K562 (cell line): ENCODE measurements around the gene SZT2. TPM values are rescaled to one million over a fixed set of nuclear protein-coding genes. Genes with fewer than 3 reads are reported as not detected.
A peak's percentile ranks its signal among the peaks of the same experiment; 100 is the strongest.

Source experiments
- ATAC-seq: fragments of 200-7000 bp; cut with Tn5 transposase; 3 replicates; pipeline ENCODE4 v1.9.1; 2020; ENCODE audit warnings: moderate library complexity
- BruUV-seq: library from RNA; stranded (reverse); fragments of 400-500 nt; replicated peaks from 2 replicates; lab custom pipeline; 2021; lab: Mats Ljungman, UMichigan
- CTCF ChIA-PET: fragments of 300-600 bp; formaldehyde crosslinking; extraction: SDS; loops from one replicate; lab custom pipeline; 2021; ENCODE audit warnings: low intra/inter-chr PET ratio; lab: Yijun Ruan, JAX
- POLR2A ChIA-PET: fragments of 300-600, 350-650 bp; sonication (Branson Sonifier 250); formaldehyde crosslinking; extraction: SDS; loops from one replicate; lab custom pipeline; 2021; ENCODE audit warnings: antibody characterized with exemption, inconsistent platforms; lab: Yijun Ruan, JAX
- DNase-seq, 4 experiments: peaks; one replicate each; pipeline versions ENCODE4 v3.0.0 to v3.0.0-alpha.2; 2011 to 2018; ENCODE audit warnings: low spot score in 3 of 4, mixed read lengths in 3 of 4; ENCODE audit errors: extremely low read depth in 1 of 4
- FAIRE-seq: peaks from 2 replicates; lab custom pipeline; 2011; peaks lifted over from hg19 to GRCh38; lab: Jason Lieb, UNC
- H2AFZ ChIP-seq: 2 replicates; pipeline ENCODE4 v1.6.0; 2011; ENCODE audit warnings: low read depth, low read length, control low read depth, inconsistent platforms
- H3K27ac ChIP-seq: fragments of 200-600 bp; 3 replicates; pipeline ENCODE4 v1.8.0; 2011; ENCODE audit warnings: low read depth, mild to moderate bottlenecking, control low read depth, inconsistent platforms, low read length, moderate library complexity, mixed read lengths; ENCODE audit errors: extremely low read depth
- H3K27me3 ChIP-seq, 2 experiments: fragments of 300-600 bp in 1 of 2; 2 replicates in 1 of 2; 3 replicates in 1 of 2; pipeline versions ENCODE4 v1.6.0 to v1.8.0; 2011; ENCODE audit warnings: inconsistent platforms in 2 of 2, low read length in 2 of 2, mild to moderate bottlenecking in 1 of 2, mixed read lengths in 1 of 2, moderate library complexity in 1 of 2; ENCODE audit not compliant: control insufficient read depth in 2 of 2, insufficient read depth in 2 of 2
- H3K36me3 ChIP-seq: fragments of 300-600 bp; 3 replicates; pipeline ENCODE4 v1.8.0; 2011; ENCODE audit warnings: mild to moderate bottlenecking, low read length, inconsistent platforms; ENCODE audit not compliant: control insufficient read depth, insufficient read depth
- H3K4me1 ChIP-seq, 2 experiments: fragments of 200-600 bp in 1 of 2; replicated peaks in 1 of 2; 2 replicates in 1 of 2; 3 replicates in 1 of 2; pipeline versions ENCODE4 v1.5.1 to v1.8.0; 2011; ENCODE audit warnings: inconsistent platforms in 2 of 2, low read length in 2 of 2, mild to moderate bottlenecking in 1 of 2, mixed read lengths in 1 of 2, moderate library complexity in 1 of 2; ENCODE audit not compliant: control insufficient read depth in 2 of 2, insufficient read depth in 2 of 2
- H3K4me2 ChIP-seq: 2 replicates; pipeline ENCODE4 v1.6.1; 2011; ENCODE audit warnings: low read length, control low read depth, inconsistent platforms, mixed read lengths; ENCODE audit not compliant: insufficient read depth
- H3K4me3 ChIP-seq: fragments of 200-600 bp; sonication (generic), shearing (Covaris generic); 2 replicates; pipeline ENCODE4 v1.5.1; 2016; ENCODE audit warnings: control low read depth, inconsistent platforms
- H3K79me2 ChIP-seq: fragments of 200-600 bp; 3 replicates; pipeline ENCODE4 v1.8.0; 2011; ENCODE audit warnings: low read length, inconsistent platforms; ENCODE audit not compliant: control insufficient read depth, insufficient read depth
- H3K9ac ChIP-seq, 2 experiments: 2 replicates each; pipeline versions ENCODE4 v1.6.0 to v1.6.1; 2011; ENCODE audit warnings: low read depth in 2 of 2, low read length in 2 of 2, control low read depth in 1 of 2, inconsistent platforms in 1 of 2, mild to moderate bottlenecking in 1 of 2, mixed read lengths in 1 of 2; ENCODE audit not compliant: insufficient read depth in 1 of 2
- H3K9me1 ChIP-seq: one replicate; pipeline ENCODE4 v1.6.0; 2011; ENCODE audit warnings: inconsistent platforms, mild to moderate bottlenecking, low read length, moderate library complexity; ENCODE audit not compliant: control insufficient read depth, insufficient read depth
- H3K9me3 ChIP-seq: replicated peaks from 2 replicates; pipeline ENCODE4 v1.5.1; 2011; ENCODE audit warnings: low read depth, low read length, inconsistent platforms; ENCODE audit not compliant: control insufficient read depth, insufficient read depth
- H4K20me1 ChIP-seq: replicated peaks from 2 replicates; pipeline ENCODE4 v1.6.1; 2011; ENCODE audit warnings: low read length, inconsistent platforms, mixed read lengths; ENCODE audit not compliant: control insufficient read depth, insufficient read depth
- CCAR2 ChIP-seq: fragments of 200-400 bp; formaldehyde crosslinking; IDR thresholded peaks from 2 replicates; pipeline ENCODE4 v1.6.1; 2017; ENCODE audit warnings: mild to moderate bottlenecking, low read depth, low read length
- FOSL1 ChIP-seq: fragments of 200-800 bp; sonication (Bioruptor generic); conservative IDR thresholded peaks from 2 replicates; pipeline ENCODE4 v1.6.1; 2016; ENCODE audit warnings: missing genetic modification characterization, missing compliant biosample characterization
- FOXM1 ChIP-seq, 2 experiments: fragments of 450-650 bp in 1 of 2; sonication (generic) in 1 of 2; formaldehyde crosslinking in 1 of 2; IDR thresholded peaks; 2 replicates each; pipeline versions ENCODE4 v1.6.1 to v1.9.0; 2017 to 2022; ENCODE audit warnings: low read depth in 2 of 2, mild to moderate bottlenecking in 2 of 2, missing genetic modification reagents in 1 of 2, moderate library complexity in 1 of 2
- HNRNPUL1 ChIP-seq: fragments of 200-400 bp; formaldehyde crosslinking; IDR thresholded peaks from 2 replicates; pipeline ENCODE4 v1.6.1; 2017; ENCODE audit warnings: low read length
- NONO ChIP-seq, 2 experiments: fragments of 200-400 bp in 1 of 2; fragments of 450-650 bp in 1 of 2; formaldehyde crosslinking in 1 of 2; IDR thresholded peaks; 2 replicates each; pipeline ENCODE4 v1.6.1; 2017; ENCODE audit warnings: low read depth in 2 of 2, mild to moderate bottlenecking in 2 of 2, moderate library complexity in 2 of 2, low read length in 1 of 2
- PRPF4 ChIP-seq: fragments of 200-400 bp; formaldehyde crosslinking; IDR thresholded peaks from one replicate; pipeline ENCODE4 v1.6.1; 2017; ENCODE audit warnings: low read length, low read depth, mild to moderate bottlenecking; ENCODE audit not compliant: insufficient read depth, poor library complexity, severe bottlenecking
- TAF15 ChIP-seq: fragments of 200-400 bp; formaldehyde crosslinking; IDR thresholded peaks from 2 replicates; pipeline ENCODE4 v1.6.1; 2017; ENCODE audit warnings: mild to moderate bottlenecking, low read depth, low read length, moderate library complexity
- TEAD4 ChIP-seq, 2 experiments: sonication (generic) in 1 of 2; formaldehyde crosslinking in 1 of 2; IDR thresholded peaks; 2 replicates each; pipeline versions ENCODE4 v1.6.1 to v1.8.0; 2012 to 2022; ENCODE audit warnings: borderline replicate concordance in 1 of 2, inconsistent platforms in 1 of 2, low read length in 1 of 2, mild to moderate bottlenecking in 1 of 2, missing genetic modification reagents in 1 of 2
- whole genome bisulfite sequencing: fragments of 100-300 bp; shearing (Covaris generic); methylation state at CpG from one replicate; pipeline ENCODE4 v1.1.6; 2016; ENCODE audit warnings: low coverage, mixed read lengths; ENCODE audit not compliant: insufficient coverage; ENCODE audit errors: missing lambda C conversion rate; 5-methylcytosine and 5-hydroxymethylcytosine counted together
- in situ Hi-C: fragments of 300-500 bp; cut with MboI; formaldehyde crosslinking; loops from 4 replicates; pipeline ENCODE4 v1.15.0; 2018; ENCODE audit warnings: inconsistent platforms, mixed read lengths
- intact Hi-C: fragments of 100-400 bp; cut with micrococcal nuclease; formaldehyde crosslinking; loops from 2 replicates; pipeline ENCODE4 v1.14.2; 2022
- polyA plus RNA-seq, 8 experiments: library from polyadenylated mRNA; depleted of rRNA in 4 of 8; stranded (reverse) in 5 of 8; unstranded in 3 of 8; fragments of >200 nt; fragmentation: Nextera tagmentation in 2 of 8; fragmentation: Illumina TruSeq in 1 of 8; extraction: Ambion mirVana in 2 of 8; extraction: Trizol in 1 of 8; gene quantifications; 2 replicates each; pipeline versions ENCODE4 v1.2.1 to v1.2.3, GENCODE V29; 2011 to 2014; ENCODE audit warnings: inconsistent platforms in 1 of 8, missing spikeins in 1 of 8
- total RNA-seq, 7 experiments: library from RNA; depleted of rRNA in 6 of 7; stranded (reverse); fragments of >200 nt in 6 of 7; fragmentation: Illumina TruSeq in 2 of 7; extraction: Trizol in 2 of 7; gene quantifications; 2 replicates each; pipeline versions ENCODE4 v1.2.1 to v1.2.3, GENCODE V29; 2011 to 2021; ENCODE audit warnings: low replicate concordance in 1 of 7
- TF ChIP-seq, protein P1 (sequence below): fragments of 450-650 bp; IDR thresholded peaks from 2 replicates; pipeline ENCODE4 v1.6.1; 2017; ENCODE audit warnings: mild to moderate bottlenecking, moderate library complexity
- TF ChIP-seq, protein P2 (sequence below): fragments of 200-400 bp; formaldehyde crosslinking; IDR thresholded peaks from 2 replicates; pipeline ENCODE4 v1.6.1; 2017; ENCODE audit warnings: mild to moderate bottlenecking, low read depth, low read length, moderate library complexity
- TF ChIP-seq, protein P3 (sequence below): sonication (generic); formaldehyde crosslinking; IDR thresholded peaks from 2 replicates; pipeline ENCODE4 v1.8.1; 2023; ENCODE audit warnings: mild to moderate bottlenecking, missing genetic modification reagents

The SZT2 gene
- total and polyA plus RNA-seq, 9 of the 15 experiments (the other 6 are each of a cell fraction or from before 2014, with no cell fraction given) = 0.88 to 31.0 (median 12.8) TPM

DNA sequence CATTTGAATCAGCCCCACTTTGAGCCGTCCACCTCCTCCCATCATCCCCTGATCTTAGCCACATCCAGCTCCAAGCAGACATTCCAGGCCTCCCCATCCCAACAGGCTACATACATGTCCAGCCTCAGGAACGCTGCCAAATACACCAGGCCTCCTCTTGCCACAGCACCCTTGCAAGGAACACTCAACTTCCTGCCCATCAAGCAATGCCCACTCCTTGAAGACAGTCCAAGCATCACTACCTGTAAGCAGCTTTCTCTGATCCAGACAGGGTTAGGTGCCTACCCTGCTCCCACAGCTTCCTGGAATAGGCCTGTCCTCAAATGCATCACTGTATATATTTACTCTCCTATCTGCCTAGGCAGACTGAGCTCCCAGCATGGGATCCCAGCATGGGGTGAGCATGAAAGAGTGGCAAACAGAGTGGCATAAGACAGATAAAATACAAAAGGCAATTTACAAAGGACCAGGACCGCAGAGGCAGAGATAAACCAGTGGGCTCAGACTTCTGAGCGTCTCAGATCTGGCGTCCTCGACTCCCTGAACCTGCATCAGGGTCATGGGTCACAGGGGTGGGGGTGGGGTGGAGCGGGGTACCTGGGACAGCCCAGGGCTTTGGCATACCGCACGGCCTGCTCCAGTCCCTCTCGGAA is 63.2 kb downstream of the SZT2 start:
- no peaks in the 10 kb centered on the region for H4K20me1 ChIP-seq
- peak overlapping the region in 1 of 2 experiments; percentile 46; a peak in 1 of 4 replicates for H3K9ac ChIP-seq
- peaks cover 31% of the 10 kb centered on the region; the same call in 2 of the 3 replicates for H3K36me3 ChIP-seq
- WGBS = 30% methylated on average over 7 of the region's 10 CpGs
- BruUV-seq = no TSS peak
- no peaks in the 10 kb centered on the region for H3K9me3 ChIP-seq
- in situ Hi-C loops (no loop called here), intact Hi-C loops (no loop called here)
- DNase-seq = peak in 3 of 4 experiments; percentile 37 to 59 (median 40)
- ChIA-PET POLR2A (interaction anchor here (1.0 to 2.3 kb wide), 3 partner anchors 11 to 197 kb away, joined by 3 to 6 read pairs (median 4); partner anchors contain the start of gene KDM4A), CTCF (no interaction called here)
- peaks cover 0 to 16% of the 10 kb centered on the region in 2 experiments; a peak in 3 of 5 replicates for H3K4me1 ChIP-seq
- no peak overlapping the region for H2AFZ ChIP-seq
- no peak overlapping the region for H3K4me2 ChIP-seq
- no peaks in the 10 kb centered on the region; a peak in 1 of 5 replicates for H3K27me3 ChIP-seq
- no peak overlapping the region for H3K4me3 ChIP-seq
- 0 out of 3 replicates have a peak overlapping the region, but pooled peaks have one; percentile 7 for H3K27ac ChIP-seq
- H3K9me1 ChIP-seq = no peaks in the 10 kb centered on the region
- peak; percentile 16 for ATAC-seq
- FAIRE-seq = peak; percentile 69
- no peaks in the 10 kb centered on the region for H3K79me2 ChIP-seq
- TF ChIP-seq HNRNPUL1 = no peak
- no peak for TF ChIP-seq FOSL1 (tag)
- TF ChIP-seq TEAD4 (IDR thresholded peaks at IDR 0.05; ENCODE audit: low read length) = peak; percentile 51; the same call in 1 of the 2 replicates
- TF ChIP-seq TEAD4 (CRISPR knock-in tag; IDR thresholded peaks at IDR 0.05; ENCODE audit: borderline replicate concordance) = no peak
- TF ChIP-seq, protein P1, sequence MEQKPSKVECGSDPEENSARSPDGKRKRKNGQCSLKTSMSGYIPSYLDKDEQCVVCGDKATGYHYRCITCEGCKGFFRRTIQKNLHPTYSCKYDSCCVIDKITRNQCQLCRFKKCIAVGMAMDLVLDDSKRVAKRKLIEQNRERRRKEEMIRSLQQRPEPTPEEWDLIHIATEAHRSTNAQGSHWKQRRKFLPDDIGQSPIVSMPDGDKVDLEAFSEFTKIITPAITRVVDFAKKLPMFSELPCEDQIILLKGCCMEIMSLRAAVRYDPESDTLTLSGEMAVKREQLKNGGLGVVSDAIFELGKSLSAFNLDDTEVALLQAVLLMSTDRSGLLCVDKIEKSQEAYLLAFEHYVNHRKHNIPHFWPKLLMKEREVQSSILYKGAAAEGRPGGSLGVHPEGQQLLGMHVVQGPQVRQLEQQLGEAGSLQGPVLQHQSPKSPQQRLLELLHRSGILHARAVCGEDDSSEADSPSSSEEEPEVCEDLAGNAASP = no peak
- TF ChIP-seq, protein P2, sequence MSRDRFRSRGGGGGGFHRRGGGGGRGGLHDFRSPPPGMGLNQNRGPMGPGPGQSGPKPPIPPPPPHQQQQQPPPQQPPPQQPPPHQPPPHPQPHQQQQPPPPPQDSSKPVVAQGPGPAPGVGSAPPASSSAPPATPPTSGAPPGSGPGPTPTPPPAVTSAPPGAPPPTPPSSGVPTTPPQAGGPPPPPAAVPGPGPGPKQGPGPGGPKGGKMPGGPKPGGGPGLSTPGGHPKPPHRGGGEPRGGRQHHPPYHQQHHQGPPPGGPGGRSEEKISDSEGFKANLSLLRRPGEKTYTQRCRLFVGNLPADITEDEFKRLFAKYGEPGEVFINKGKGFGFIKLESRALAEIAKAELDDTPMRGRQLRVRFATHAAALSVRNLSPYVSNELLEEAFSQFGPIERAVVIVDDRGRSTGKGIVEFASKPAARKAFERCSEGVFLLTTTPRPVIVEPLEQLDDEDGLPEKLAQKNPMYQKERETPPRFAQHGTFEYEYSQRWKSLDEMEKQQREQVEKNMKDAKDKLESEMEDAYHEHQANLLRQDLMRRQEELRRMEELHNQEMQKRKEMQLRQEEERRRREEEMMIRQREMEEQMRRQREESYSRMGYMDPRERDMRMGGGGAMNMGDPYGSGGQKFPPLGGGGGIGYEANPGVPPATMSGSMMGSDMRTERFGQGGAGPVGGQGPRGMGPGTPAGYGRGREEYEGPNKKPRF = no peak
- no peak for TF ChIP-seq PRPF4
- TF ChIP-seq, protein P3, sequence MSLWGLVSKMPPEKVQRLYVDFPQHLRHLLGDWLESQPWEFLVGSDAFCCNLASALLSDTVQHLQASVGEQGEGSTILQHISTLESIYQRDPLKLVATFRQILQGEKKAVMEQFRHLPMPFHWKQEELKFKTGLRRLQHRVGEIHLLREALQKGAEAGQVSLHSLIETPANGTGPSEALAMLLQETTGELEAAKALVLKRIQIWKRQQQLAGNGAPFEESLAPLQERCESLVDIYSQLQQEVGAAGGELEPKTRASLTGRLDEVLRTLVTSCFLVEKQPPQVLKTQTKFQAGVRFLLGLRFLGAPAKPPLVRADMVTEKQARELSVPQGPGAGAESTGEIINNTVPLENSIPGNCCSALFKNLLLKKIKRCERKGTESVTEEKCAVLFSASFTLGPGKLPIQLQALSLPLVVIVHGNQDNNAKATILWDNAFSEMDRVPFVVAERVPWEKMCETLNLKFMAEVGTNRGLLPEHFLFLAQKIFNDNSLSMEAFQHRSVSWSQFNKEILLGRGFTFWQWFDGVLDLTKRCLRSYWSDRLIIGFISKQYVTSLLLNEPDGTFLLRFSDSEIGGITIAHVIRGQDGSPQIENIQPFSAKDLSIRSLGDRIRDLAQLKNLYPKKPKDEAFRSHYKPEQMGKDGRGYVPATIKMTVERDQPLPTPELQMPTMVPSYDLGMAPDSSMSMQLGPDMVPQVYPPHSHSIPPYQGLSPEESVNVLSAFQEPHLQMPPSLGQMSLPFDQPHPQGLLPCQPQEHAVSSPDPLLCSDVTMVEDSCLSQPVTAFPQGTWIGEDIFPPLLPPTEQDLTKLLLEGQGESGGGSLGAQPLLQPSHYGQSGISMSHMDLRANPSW (CRISPR knock-in tag) = no peak
- TF ChIP-seq NONO (IDR thresholded peaks at IDR 0.05; ENCODE audit: low read depth in 2 of 2, low read length in 1 of 2) = no peak
- no peak for TF ChIP-seq CCAR2
- TF ChIP-seq TAF15 = no peak
- no peak for TF ChIP-seq FOXM1 (IDR thresholded peaks at IDR 0.05; ENCODE audit: low read depth)
- no peak for TF ChIP-seq FOXM1 (CRISPR knock-in tag; IDR thresholded peaks at IDR 0.05; ENCODE audit: low read depth)
